Activated B cell treated with CpG ODN at 0.5 μM for 24 hours (primary cell): ENCODE measurements around the gene STK33. TPM values are rescaled to one million over a fixed set of nuclear protein-coding genes. Genes with fewer than 3 reads are reported as not detected.

ENCODE experiments used
- ATAC-seq: fragments of 200-7000 bp; cut with Tn5 transposase; one replicate; pipeline ENCODE4 v1.10.0; 2021; ENCODE audit warnings: low read depth, mild to moderate bottlenecking, moderate library complexity
- CTCF ChIA-PET: fragments of 350-600 bp; sonication (Branson Sonifier 250); formaldehyde crosslinking; loops from one replicate; lab custom pipeline; 2021; ENCODE audit warnings: antibody characterized with exemption; lab: Charles Lee
- POLR2A ChIA-PET: fragments of 350-600 bp; sonication (Branson Sonifier 250); formaldehyde crosslinking; loops from one replicate; lab custom pipeline; 2021; ENCODE audit warnings: antibody characterized with exemption; lab: Charles Lee
- DNase-seq: peaks from one replicate; pipeline ENCODE4 v3.0.0; 2022
- H3K27ac Mint-ChIP-seq: one replicate; pipeline ENCODE4 v1.8.0; 2020; ENCODE audit warnings: mixed read lengths
- H3K27me3 Mint-ChIP-seq: one replicate; pipeline ENCODE4 v1.8.0; 2021; ENCODE audit warnings: mixed read lengths
- H3K36me3 Mint-ChIP-seq: one replicate; pipeline ENCODE4 v1.8.0; 2021; ENCODE audit warnings: low read depth, mixed read lengths
- H3K4me1 Mint-ChIP-seq: one replicate; pipeline ENCODE4 v1.8.0; 2021; ENCODE audit warnings: mixed read lengths
- H3K4me3 Mint-ChIP-seq: one replicate; pipeline ENCODE4 v1.8.0; 2020; ENCODE audit warnings: mild to moderate bottlenecking, mixed read lengths
- H3K9me3 Mint-ChIP-seq: one replicate; pipeline ENCODE4 v1.8.0; 2020; ENCODE audit warnings: mixed read lengths
- CTCF ChIP-seq: fragments of 200-600 bp; IDR thresholded peaks from one replicate; pipeline ENCODE4 v1.8.0; 2022; ENCODE audit warnings: antibody characterized with exemption, mild to moderate bottlenecking
- intact Hi-C: fragments of 100-400 bp; cut with micrococcal nuclease; formaldehyde crosslinking; loops from one replicate; pipeline ENCODE4 v1.15.1; 2024
- total RNA-seq: library from RNA; stranded (reverse); gene quantifications from 2 replicates; pipeline ENCODE4 v1.2.3, GENCODE V29; 2022

The STK33 gene
- total RNA-seq, 1 donor from 2014 or later: 14.0 TPM

- TF ChIP-seq CTCF: no peak
- no peaks in the 10 kb centered on the region for H3K9me3 Mint-ChIP-seq
- peaks cover 13% of the 10 kb centered on the region for H3K4me1 Mint-ChIP-seq
- no peak overlapping the region for H3K4me3 Mint-ChIP-seq
- intact Hi-C loops: loop anchor here (5.0 kb wide), 1 partner anchor 41 kb away; no protein-coding TSS in a partner anchor
- no peaks in the 10 kb centered on the region for H3K36me3 Mint-ChIP-seq
- ATAC-seq (no peak), DNase-seq (no peak)
- H3K27me3 Mint-ChIP-seq: no peaks in the 10 kb centered on the region
- POLR2A ChIA-PET: no interaction called here
- no peak overlapping the region for H3K27ac Mint-ChIP-seq
- CTCF ChIA-PET: interaction anchor here (1.4 kb wide), 1 partner anchor 184 kb away, joined by 5 read pairs; no protein-coding TSS in a partner anchor
Observed at GRCh38 chr11:8383227-8383626, 210.8 kb downstream of the STK33 start.

- Mint-ChIP-seq H3K4me3 (no peak overlapping the region), H3K27ac (no peak overlapping the region), H3K4me1 (peaks cover 13% of the 10 kb centered on the region), H3K27me3 (no peaks in the 10 kb centered on the region), H3K9me3 (no peaks in the 10 kb centered on the region), H3K36me3 (no peaks in the 10 kb centered on the region)
- no peak for TF ChIP-seq CTCF
- intact Hi-C loops: loop anchor here (5.0 kb wide), 1 partner anchor 40 kb away; no protein-coding TSS in a partner anchor
- ATAC-seq: no peak
- no peak for DNase-seq
- ChIA-PET POLR2A (no interaction called here), CTCF (no interaction called here)
Observed at GRCh38 chr11:8382436-8383053, 211.5 kb downstream of the STK33 start.

GRCh38 chr11:8381871-8382396, 212.1 kb downstream of the STK33 start:
- intact Hi-C loops: loop anchor here (5.0 kb wide), 1 partner anchor 40 kb away; no protein-coding TSS in a partner anchor
- DNase-seq (no peak), ATAC-seq (no peak)
- H3K4me3 Mint-ChIP-seq: no peak overlapping the region
- H3K36me3 Mint-ChIP-seq: no peaks in the 10 kb centered on the region
- ChIA-PET POLR2A (no interaction called here), CTCF (no interaction called here)
- no peak overlapping the region for H3K27ac Mint-ChIP-seq
- no peak for TF ChIP-seq CTCF
- no peaks in the 10 kb centered on the region for H3K27me3 Mint-ChIP-seq
- peaks cover 13% of the 10 kb centered on the region for H3K4me1 Mint-ChIP-seq
- no peaks in the 10 kb centered on the region for H3K9me3 Mint-ChIP-seq

- ATAC-seq (no peak), DNase-seq (no peak)
- CTCF ChIA-PET: no interaction called here
- TF ChIP-seq CTCF: no peak
- no peaks in the 10 kb centered on the region for H3K36me3 Mint-ChIP-seq
- intact Hi-C loops: loop anchor here (5.0 kb wide), 1 partner anchor 39 kb away; no protein-coding TSS in a partner anchor
- H3K27me3 Mint-ChIP-seq: peaks cover under 1% of the 10 kb centered on the region
- POLR2A ChIA-PET: no interaction called here
- no peaks in the 10 kb centered on the region for H3K9me3 Mint-ChIP-seq
- H3K27ac Mint-ChIP-seq: no peak overlapping the region
- H3K4me1 Mint-ChIP-seq: peaks cover 13% of the 10 kb centered on the region
- H3K4me3 Mint-ChIP-seq: no peak overlapping the region
Observed at GRCh38 chr11:8381343-8381742, 212.7 kb downstream of the STK33 start.

- H3K27me3 Mint-ChIP-seq: peaks cover 4% of the 10 kb centered on the region
- DNase-seq (no peak), ATAC-seq (no peak)
- TF ChIP-seq CTCF: no peak
- ChIA-PET POLR2A (no interaction called here), CTCF (no interaction called here)
- intact Hi-C loops: no loop called here
- H3K36me3 Mint-ChIP-seq: no peaks in the 10 kb centered on the region
- H3K4me1 Mint-ChIP-seq: peaks cover 6% of the 10 kb centered on the region
- H3K27ac Mint-ChIP-seq: no peak overlapping the region
- H3K9me3 Mint-ChIP-seq: no peaks in the 10 kb centered on the region
- H3K4me3 Mint-ChIP-seq: no peak overlapping the region
Observed at GRCh38 chr11:8375932-8376331, 218.1 kb downstream of the STK33 start.
